Measurements from ENCODE around the gene SLC9B2.

GRCh38 chr4:103097112-103097511, 20.6 kb upstream of the SLC9B2 start:
- TF ChIP-seq GATA3 (IDR thresholded peaks at IDR 0.05; ENCODE audit: low read depth, low read length) (no peak), GATA2 (IDR thresholded peaks at IDR 0.05; ENCODE audit: low read depth, low read length) (no peak)
